Stimulated activated CD4-positive, alpha-beta T cell treated with anti-CD3 and anti-CD28 coated beads, Interleukin-2, amount 100 ng/mL, for 24 hours (primary cell): ENCODE results near the gene STXBP1.
A peak's percentile ranks its signal among the peaks of the same experiment; 100 is the strongest.

Experiments
- DNase-seq, 2 donors: peaks; one replicate each; pipeline ENCODE4 v3.0.0-alpha.2; 2020

The STXBP1 gene

DNA sequence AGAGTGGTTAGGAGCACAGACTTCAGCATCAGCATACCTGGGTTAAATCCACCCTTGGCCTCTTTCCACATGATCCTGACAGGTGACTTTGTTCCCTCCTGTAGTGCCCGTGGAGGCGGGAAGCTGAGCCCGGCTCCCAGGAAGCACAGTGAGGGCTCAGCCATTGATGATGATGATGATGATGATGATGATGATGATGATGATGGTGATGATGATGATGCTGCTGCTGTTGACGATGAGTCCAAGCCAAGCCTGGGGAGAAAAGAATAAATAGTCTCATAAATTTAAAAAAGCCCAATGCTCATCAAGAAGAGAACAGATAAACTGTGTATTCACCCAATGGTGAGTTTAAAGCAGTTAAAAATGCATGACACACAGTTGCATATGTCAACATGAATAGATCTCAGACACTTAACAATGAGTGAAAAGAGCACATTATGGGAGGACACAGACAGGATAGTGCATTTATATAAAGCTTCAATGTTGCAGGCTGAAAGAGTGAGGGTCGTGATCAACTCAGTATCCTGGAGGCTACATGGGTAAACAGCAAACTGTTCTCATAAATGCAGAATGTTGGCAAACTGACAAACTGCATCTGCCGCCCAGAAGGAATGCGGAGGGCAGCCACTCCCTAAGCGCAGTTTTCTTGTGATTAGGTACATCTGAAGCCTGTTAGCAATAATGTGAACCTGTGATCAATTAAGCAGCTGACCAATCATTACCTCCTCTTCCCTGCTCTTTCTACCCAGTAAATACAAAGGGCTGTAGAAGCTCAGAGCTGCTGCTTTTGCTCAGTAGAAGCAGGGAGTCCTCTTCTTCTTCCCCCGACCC is 83.0 kb downstream of the STXBP1 start:
- no peak for DNase-seq

DNA sequence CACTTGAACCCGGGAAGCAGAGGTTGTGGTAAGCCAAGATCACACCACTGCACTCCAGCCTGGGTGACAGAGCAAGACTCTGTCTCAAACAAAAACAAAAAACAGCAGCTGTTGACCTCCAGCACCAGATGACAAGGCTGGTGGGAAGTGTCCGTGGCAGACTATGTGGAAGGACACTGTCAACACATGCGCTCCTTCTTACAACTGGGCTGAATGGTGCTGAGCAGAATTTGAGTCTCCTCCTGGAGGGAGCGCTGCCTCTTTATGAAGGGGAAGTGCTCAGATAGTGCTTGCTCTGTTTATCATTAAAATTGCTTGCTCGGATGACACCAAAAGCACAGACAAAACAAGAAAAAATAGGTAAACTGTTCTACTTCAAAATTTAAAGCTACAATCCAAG is 85.5 kb downstream of the STXBP1 start:
- no peak for DNase-seq

DNA sequence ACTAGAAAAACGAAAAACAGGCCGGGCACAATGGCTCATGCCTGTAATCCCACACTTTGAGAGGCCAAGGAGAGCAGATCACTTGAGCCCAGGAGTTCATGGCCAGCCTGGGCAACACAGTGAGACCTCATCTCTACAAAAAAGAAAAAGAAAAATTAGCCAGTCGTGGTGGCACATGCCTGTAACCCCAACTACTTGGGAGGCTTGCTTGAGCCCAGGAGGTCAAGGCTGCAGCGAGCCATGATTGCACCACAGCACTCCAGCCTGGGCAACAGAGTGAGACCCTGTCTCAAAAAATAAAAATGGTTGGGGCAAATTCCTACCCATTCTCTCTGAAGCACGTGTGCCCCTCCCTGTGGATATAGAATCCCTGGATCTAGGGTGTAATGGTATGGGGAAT is 86.3 kb downstream of the STXBP1 start:
- DNase-seq, result no peak

DNA sequence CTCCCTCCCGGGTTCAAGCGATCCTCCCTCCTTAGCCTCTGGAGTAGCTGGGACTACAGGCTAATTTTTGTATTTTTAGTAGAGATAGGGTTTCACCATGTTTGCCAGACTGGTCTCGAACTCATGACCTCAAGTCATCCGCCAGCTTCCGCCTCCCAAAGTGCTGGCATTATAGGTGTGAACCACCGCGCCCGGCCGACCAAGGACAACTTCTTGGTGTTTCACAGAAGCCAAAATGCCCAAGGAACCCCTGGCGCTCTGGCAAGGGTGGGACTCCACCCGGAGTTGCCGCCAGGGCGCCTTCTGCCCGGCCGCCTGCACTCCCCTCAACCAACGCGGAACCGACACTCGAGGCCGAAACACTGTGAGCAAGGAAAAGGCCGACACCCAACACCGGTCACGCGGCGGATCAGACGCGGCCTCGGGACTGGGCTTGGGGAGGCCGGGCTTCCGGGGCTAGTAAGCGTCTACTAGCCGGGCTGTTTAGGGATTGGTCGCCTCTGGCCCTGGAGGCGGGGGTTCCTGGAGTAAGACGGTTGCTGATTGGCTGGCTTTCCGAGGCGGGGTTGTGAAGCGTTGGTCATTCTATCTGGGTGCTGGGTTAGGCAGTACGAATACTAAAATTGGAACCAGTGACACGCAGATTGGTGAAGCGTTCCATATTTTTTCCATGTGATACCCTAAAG is 87.1 kb downstream of the STXBP1 start:
- peak; percentile 85 to 89 for DNase-seq

DNA sequence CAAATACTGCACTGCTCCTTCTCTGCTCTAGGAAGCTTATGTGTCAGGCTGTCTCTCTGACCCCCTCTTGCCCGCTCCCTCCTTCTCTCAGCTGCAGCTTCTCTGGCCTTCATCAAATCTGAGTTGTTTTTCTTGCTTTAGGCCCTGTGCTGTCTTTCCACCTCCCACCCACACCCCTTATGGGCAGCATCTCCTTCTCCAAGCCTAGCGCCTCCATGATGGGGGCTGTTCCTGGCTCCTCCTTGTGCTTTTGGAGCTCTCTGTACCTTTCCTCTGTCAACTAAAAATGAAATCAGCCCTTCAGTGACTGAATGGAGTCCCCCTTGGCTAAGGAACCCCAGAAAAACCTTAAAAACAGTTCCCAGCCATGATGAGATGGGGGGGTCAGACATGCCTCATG is 88.1 kb downstream of the STXBP1 start:
- DNase-seq, result no peak

DNA sequence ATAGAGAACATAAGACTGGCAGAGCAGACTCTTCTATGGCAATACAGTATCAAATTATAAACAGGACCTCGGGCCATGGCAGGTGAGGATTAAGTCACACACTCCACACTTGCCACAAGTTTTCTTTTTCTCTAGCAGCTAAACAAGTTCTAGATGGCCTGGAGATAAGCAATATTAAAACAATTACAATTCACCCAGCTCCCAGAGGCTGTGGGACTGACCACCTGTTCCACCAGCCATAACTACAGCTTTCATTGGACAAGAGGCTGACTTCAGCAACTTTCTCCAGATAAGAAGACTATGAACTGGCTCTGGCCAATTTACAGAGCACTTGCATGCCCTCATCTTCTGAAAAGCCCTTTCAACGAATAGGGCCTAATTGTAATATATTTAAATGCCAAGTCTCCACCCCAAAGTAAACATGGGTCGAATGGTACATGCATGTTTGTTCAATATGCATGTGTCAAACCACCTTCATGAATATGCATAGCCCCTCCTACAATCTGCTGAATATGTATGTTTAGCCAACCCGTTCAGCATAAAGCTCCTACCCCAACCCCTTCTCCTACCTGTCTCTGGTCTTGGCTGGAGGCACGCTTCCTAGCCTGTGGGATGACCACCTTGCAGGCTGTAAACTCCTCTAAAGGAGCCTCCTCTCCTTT is 88.6 kb downstream of the STXBP1 start:
- DNase-seq, result no peak

DNA sequence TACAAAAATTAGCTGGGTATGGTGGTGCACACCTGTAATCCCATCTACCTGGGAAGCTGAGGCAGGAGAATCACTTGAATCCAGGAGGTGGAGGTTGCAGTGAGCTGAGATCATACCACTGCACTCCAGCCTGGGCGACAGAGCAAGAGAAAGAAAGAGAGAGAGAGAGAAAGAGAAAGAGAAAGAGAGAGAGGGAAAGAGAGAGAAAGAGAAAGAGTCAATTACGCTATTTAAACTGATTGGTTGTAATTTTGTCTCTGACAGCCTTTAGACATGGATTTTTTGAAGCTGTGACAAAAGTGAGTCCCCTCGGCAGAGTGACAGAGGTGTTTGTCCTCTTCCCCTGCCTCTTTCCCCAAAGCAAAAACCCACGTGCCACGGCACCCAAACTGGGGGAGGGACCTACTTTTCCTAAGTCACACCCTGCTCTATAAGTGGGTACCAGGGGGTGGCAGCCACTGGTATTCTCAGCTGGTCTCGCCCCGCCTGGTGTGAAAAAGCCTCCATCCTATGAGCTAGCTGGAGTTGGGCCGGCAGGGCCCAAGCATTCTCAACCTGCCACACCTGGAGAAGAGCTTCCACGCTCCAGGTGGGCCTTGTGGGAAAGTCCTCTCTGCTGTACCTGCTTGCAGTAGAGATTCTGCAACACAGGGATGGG is 91.3 kb downstream of the STXBP1 start:
- DNase-seq, result no peak

DNA sequence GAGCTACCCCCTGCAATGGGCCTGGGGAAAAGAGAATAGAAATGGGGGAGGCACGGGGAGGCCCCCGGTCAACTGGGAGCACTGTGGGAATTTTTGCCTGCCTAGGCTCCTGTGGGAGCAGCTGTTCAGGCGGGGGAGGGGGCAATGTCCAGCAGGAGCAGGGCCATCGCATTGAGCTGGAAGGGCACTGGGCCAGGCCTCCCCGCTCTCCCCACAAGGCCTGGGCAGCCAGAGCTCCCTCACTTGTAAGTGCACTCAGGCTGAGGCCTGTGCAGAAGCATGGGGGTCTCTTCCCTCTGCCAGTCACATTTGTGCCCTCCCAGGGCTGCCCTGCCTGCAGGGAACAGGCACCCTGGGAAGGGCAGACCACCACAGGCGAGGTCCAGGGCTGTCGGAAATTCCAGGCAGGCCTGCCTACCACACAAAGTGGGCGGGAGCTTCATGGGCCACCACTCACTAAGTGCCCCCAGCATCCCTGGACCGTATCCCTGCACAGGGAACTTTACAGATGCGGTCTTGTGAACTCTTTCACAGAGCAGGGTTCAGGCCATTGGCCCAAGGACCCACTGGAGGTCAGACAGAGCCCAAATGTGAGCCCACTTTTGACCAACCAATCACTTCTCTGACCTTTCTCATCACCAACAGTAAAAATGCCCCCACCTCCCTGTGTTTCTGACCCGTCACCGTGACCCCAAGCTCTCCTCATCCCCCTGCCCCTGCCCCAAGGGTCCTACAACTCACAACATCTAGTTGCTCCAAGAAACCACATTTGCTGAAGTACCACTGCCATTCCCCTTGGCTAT is 93.7 kb downstream of the STXBP1 start:
- DNase-seq, result no peak

DNA sequence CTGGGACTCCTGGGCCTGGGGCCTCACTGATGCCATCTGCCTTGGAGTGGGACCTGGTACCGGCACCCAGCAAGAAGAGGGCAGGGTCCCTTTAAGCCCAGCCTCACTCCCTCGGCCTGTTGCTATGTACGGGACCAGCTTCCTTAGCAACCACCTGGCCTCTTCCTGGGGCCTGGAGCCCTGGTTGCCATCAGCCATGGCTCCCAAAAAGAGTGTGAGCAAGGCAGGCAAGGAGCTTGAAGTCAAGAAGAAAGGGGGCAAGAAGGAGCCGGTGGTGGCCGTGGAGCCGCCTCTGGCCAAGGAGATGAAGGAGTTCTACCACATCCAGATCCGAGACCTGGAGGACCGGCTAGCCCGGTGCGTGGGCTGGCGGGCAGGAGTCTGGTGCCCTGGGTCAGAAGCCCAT is 94.8 kb downstream of the STXBP1 start, which contains the start of gene CFAP157:
TSS of gene CFAP157 (plus strand) at position 153 of the 406 bp plus-strand sequence. CDS start at position 197, 44 bp downstream.
- no peak for DNase-seq

DNA sequence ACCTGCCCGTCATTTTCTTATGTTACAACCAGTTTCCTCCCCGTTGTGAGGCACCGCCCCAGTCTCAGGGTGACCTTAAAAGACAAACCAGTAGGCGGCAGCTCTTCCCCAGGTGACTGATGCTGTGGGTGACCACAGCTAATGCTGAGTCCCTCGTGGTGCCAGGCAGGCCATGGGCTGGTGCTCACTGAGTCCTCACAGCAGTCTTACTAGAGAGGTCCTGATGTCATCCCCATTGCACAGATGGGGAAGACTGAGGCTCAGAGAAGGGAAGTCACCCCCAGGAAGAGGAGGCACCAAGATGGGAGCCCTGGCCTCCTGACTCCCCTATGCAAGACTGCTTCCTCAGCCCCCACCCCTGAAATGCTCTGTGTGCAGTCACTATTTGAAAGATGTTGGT is 95.7 kb downstream of the STXBP1 start:
- DNase-seq, result peak; percentile 27 to 29

DNA sequence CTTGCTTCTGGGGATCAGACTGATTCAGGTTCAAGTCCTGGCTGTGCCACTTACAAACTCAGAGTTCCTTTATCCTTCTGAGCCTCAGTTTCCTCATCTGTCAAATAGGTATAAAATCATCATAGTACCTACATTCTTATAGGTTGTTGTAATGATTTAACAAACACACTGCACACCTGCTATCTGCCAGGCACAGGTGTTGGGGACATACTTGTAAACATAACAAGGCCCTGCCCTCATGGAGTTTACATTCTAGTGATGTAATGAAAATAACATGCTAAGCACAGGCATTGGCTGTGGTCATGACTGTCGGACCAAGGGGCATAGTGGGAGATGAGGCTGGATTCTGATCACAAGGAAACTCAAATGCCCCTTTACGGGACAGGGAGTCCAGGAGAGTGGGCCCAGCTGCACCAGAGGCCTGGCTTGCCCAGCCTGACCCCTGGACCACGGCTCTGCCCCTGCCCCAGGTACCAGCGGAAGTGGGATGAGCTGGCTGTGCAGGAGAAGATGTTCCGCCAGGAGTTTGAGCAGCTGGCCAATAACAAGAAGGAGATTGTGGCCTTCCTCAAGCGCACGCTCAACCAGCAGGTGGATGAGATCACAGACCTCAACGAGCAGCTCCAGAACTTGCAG is 97.0 kb downstream of the STXBP1 start:
- DNase-seq, result no peak

DNA sequence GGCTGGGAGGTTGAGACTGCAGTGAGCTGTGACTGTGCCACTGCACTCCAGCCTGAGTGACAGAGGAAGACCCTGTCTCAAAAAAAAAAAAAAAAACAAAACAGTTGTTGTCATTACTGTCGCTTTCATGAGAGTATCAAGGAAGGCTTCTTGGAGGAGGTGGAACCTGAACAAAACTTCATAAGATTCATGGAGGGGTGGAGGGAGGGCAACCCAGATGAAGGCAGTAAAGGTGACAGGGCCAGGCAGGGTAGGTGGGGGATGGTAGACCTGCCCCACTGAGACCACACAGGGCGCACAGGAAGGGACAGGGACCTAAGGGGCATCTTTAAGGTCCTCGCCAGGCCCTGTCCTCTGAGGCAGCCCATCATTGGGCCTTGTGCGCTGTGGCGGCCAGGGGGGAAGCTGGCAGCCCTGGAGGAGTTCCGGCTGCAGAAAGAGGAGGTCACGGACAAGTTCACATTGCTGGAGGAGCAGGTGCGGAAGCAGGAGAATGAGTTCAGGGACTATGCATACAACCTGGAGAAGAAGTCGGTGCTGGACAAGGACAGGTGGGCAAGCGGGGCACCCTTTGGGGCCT is 98.2 kb downstream of the STXBP1 start:
- DNase-seq, result no peak

DNA sequence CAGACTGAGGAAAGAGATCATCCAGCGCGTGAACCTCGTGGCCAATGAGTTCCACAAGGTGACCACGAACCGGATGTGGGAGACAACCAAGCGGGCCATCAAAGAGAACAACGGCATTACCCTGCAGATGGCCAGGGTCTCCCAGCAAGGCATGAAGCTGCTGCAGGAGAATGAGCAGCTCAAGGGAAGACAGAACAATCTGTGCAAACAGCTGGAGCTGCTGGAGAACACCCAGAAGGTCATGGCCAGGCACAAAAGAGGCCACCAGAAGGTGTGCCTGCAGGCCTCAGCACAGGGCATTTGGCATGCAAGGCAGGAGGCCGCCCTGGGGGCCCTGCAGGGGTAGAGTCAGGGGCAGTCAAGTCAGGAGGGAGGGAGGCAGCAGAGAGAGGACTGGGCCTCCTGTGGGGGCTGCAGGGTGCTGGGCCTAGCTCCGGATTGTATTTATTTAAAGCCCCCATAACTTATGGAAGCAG is 99.2 kb downstream of the STXBP1 start:
- DNase-seq, result no peak

DNA sequence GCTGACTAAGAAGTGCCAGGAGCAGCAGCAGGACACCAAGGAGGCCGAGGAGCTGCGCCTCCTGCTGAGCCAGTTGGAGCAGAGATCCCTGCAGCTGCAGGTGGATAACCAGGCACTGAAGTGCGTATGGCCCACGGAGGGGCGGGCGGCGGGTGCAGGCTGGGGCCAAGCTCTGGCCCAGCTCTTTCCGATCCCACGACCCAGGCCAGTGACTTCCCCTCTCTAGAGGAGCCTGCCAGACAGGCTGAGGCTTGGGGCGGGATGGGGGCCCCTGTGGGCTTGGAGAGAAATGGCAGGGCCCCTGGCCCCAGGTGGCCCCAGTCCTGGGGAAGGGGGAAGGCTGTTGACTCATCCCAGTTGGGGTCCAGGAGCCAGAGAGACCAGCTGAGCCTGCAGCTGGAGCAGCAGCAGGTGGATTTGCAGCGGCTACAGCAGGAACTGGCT is 99.8 kb downstream of the STXBP1 start:
- DNase-seq, result no peak

DNA sequence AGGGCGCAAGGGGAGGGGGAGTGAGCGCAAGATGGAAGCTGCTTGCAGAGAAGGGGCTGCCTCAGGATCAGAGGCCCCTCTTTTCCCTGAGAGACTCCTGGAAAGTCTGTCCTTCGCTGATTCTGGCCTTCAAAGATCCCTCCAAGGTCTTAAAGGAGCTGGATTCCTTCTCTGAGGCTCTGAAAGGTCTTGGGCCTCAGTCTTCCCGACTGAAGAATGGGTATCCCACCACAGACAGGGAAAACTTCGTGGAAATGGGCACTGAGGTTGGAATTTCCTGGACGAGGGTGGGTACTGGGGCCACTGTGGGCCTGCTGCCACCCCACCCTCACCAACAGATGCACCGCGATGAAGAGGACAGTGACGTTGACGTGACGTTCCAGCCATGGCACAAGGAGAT is 100.3 kb downstream of the STXBP1 start:
- DNase-seq, result no peak

DNA sequence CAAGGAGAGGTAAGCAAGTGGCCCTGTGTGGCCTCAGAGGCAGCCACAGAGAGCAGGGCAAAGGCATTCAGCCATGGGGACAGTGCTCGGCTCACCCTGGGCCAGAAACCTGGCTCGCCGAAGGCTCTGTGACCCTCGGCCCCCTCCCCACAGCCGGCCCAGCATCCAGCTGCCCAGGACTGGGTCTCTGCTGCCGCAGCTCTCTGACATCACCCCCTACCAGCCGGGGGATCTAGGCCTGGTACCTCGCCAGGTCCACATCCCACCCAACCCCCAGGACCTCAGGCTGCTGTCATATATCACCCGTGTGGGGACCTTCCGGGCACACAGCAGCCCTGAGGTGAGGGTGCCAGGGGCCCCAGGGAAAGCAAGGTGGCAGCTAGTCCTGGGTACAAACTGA is 100.8 kb downstream of the STXBP1 start:
- DNase-seq, result no peak

DNA sequence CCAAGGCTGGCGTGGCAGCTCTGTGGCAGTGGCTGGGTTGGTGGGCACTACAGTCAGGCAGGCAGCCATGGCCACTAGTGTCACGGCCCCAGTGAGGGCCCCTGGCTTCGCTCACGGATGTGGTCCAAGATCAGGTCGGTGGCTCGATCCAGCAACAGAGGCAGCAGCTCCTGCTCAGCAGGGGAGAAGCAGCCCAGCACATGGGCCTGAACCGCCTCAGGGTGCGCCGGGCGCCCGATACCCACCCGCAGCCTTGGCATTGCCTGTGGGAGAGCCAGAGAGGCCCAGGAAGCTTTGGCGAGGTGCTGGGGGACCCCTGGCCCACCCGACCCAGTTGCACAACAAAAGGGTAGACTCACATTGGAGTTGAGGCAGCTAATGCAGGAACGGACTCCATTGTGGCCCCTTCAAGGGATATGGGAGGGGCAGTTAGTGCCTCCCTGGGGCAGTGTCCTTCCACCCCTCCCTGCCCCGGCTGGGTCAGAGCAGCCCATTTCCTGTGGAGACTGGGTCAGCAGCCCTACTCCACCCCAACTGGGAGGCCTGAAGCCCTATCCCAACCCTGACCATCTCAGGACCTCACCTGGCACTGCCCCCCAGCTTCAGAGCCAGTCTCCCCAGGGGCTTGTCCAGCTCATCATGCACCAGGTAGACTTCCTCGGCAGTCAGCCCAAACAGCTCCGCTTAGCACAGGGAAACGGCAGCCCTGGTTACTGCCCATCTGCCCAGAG is 102.1 kb downstream of the STXBP1 start:
- DNase-seq, result no peak

DNA sequence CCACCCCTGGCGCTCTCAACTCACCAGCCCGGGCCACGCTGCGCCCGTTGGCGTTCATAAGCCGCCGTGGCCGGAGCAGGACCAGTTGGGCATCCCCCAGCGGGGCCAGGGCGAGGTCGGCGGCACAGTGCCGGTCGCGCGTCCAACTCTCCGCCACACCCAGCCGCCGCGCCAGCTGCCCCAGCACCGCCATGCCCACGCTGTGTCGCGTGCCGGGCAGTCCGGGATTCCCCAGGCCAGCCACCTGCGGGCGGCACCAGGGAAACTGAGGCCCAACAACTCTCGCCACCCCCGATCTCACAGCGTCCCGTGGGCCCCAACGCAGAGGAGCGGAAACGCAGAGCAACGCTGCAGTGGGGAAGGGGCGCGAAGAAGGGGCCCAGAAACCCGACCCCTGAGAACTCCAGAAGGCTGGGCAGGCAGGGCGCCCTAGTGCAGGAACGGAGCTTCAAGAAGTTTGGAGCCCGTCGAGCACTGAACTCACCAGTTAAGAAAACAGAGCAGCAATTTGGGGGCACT is 102.9 kb downstream of the STXBP1 start:
- no peak for DNase-seq

DNA sequence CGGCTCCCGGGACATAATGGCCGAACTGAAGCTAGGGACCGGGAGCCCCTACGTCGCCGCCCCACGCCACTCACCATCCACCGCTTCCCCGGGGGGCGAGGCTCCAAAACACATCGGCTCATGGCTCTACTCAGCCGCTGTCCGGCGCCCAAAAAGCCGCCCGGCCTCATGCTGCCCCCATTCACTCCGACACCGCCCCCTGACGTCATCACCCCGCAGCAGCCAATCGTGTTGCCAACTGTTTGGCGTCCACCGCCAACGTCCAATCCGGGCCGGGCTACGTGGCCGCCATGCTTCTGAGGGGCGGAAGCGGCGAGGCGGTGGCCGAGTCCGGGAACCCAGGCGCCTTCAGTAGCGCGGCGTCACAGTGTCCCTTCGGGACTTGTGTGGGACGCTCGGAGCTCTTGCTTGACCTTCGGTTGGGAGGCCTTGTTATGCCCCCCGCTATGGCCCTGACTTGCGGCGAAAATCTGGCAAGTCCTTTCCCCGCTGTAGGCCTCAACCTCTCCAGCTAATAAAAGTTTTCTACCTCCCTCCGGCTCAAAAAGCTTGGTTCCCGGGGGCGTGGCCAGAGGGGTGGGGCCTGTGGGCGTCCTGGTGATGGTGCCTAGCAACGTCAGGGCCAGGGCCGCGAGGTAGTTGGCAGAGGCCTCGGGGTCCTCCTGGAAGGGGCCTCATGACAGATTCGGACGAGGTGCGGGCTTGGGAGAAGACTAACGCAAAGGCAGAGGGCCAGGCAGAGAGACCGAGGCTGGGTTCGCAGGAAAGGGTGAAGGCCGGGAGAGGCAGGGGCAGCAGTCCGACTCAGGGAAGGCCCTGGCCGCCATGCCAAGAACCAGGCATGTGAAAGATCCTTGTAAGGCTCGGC is 103.6 kb downstream of the STXBP1 start, which contains the start of the genes PTRH1 and TTC16:
TSS of gene PTRH1 (minus strand) at position 194 of the 868 bp plus-strand sequence. CDS start at position 170, 24 bp downstream.
TSS of gene TTC16 (plus strand) at position 610 of the 868 bp plus-strand sequence. CDS start at position 677, 67 bp downstream.
- DNase-seq, result peak; percentile 99
